Activated T-cell treated with anti-CD3 and anti-CD28 coated beads, Interleukin-2, amount 50 U/mL, for 1 hour (primary cell): ENCODE results near the gene DKK1.

ENCODE experiments used
- DNase-seq: peaks from one replicate; pipeline ENCODE4 v3.0.0-alpha.2; 2020

The DKK1 gene

GRCh38 chr10:52313933-52314821 lies at the start of gene DKK1:
Gene DKK1 (plus strand): TSS chr10:52314281. CDS start chr10:52314435, 154 bp downstream.
- DNase-seq: no peak

GRCh38 chr10:52265131-52265926 lies 48.8 kb upstream of the DKK1 start:
- no peak for DNase-seq

GRCh38 chr10:52266858-52267257 lies 47.2 kb upstream of the DKK1 start:
- DNase-seq: no peak

GRCh38 chr10:52268790-52269189 lies 45.3 kb upstream of the DKK1 start:
- no peak for DNase-seq

- no peak for DNase-seq
These were observed 44.8 kb upstream of the DKK1 start for GRCh38 chr10:52269233-52269632.

- no peak for DNase-seq
These were observed 37.9 kb upstream of the DKK1 start for GRCh38 chr10:52276163-52276562.

- DNase-seq: no peak
These were observed 37.1 kb upstream of the DKK1 start for GRCh38 chr10:52276986-52277385.

- no peak for DNase-seq
These were observed 34.5 kb upstream of the DKK1 start for GRCh38 chr10:52279546-52279945.

- DNase-seq: no peak
These were observed 34.0 kb upstream of the DKK1 start for GRCh38 chr10:52280051-52280450.

- no peak for DNase-seq
These were observed 30.9 kb upstream of the DKK1 start for GRCh38 chr10:52283174-52283573.

GRCh38 chr10:52284416-52285013 lies 29.6 kb upstream of the DKK1 start:
- no peak for DNase-seq

- DNase-seq: no peak
These were observed 26.2 kb upstream of the DKK1 start for GRCh38 chr10:52287866-52288265.

- no peak for DNase-seq
These were observed 16.3 kb upstream of the DKK1 start for GRCh38 chr10:52297747-52298146.

- no peak for DNase-seq
These were observed 13.3 kb upstream of the DKK1 start for GRCh38 chr10:52300599-52301277.

GRCh38 chr10:52308251-52309031 lies 5.6 kb upstream of the DKK1 start:
- no peak for DNase-seq

GRCh38 chr10:52312942-52313255 lies 1.2 kb upstream of the DKK1 start:
- no peak for DNase-seq

- DNase-seq: no peak
These were observed 687 bp upstream of the DKK1 start for GRCh38 chr10:52313256-52313932.

GRCh38 chr10:52314822-52315552 lies 906 bp downstream of the DKK1 start:
- DNase-seq: no peak

- no peak for DNase-seq
These were observed 1.9 kb downstream of the DKK1 start for GRCh38 chr10:52316001-52316400.

GRCh38 chr10:52316500-52316899 lies 2.4 kb downstream of the DKK1 start:
- no peak for DNase-seq

- DNase-seq: no peak
These were observed 4.1 kb downstream of the DKK1 start for GRCh38 chr10:52318136-52318701.
